Tibial nerve (tissue), 4 donors: Measurements from ENCODE around the gene PFKFB4. TPM values are rescaled to one million over a fixed set of nuclear protein-coding genes. Genes with fewer than 3 reads are reported as not detected.

Experiments used
- DNase-seq, 2 donors: peaks; one replicate each; pipeline ENCODE4 v3.0.0-alpha.2; 2019; ENCODE audit warnings: low spot score in 2 of 2
- H3K27ac ChIP-seq, 4 donors: fragments of 200-600 bp; sonication (generic) in 3 of 4; one replicate each; pipeline ENCODE4 v1.5.1; 2017 to 2019; ENCODE audit warnings: mild to moderate bottlenecking in 1 of 4
- H3K27me3 ChIP-seq, 2 donors: fragments of 200-600 bp; sonication (generic) in 1 of 2; one replicate each; pipeline versions ENCODE4 v1.5.1 to v1.6.0; 2017 to 2019
- H3K36me3 ChIP-seq, 3 donors: fragments of 200-600 bp; sonication (generic); one replicate each; pipeline ENCODE4 v1.5.1; 2018 to 2019
- H3K4me1 ChIP-seq, 4 donors: fragments of 200-600 bp; sonication (generic) in 3 of 4; one replicate each; pipeline ENCODE4 v1.5.1; 2017 to 2019
- H3K4me3 ChIP-seq, 4 donors: fragments of 200-600 bp; sonication (generic) in 3 of 4; one replicate each; pipeline ENCODE4 v1.5.1; 2017 to 2019; ENCODE audit warnings: mild to moderate bottlenecking in 1 of 4, moderate library complexity in 1 of 4
- H3K9me3 ChIP-seq, 4 donors: fragments of 200-600 bp; sonication (generic) in 3 of 4; one replicate each; pipeline ENCODE4 v1.5.1; 2017 to 2019
- CTCF ChIP-seq, 5 experiments: fragments of 200-600 bp in 3 of 5; fragments of 450-650 bp in 2 of 5; sonication (generic) in 3 of 5; IDR thresholded peaks; one replicate each; pipeline ENCODE4 v1.5.1; 2016 to 2019; ENCODE audit warnings: antibody characterized with exemption in 5 of 5, mild to moderate bottlenecking in 3 of 5, moderate library complexity in 2 of 5
- EP300 ChIP-seq, 2 donors: sonication (generic); formaldehyde crosslinking; IDR thresholded peaks; one replicate each; pipeline ENCODE4 v1.6.1; 2017; ENCODE audit warnings: antibody characterized with exemption in 2 of 2, mild to moderate bottlenecking in 1 of 2
- POLR2A ChIP-seq, 2 donors: fragments of 450-650 bp; IDR thresholded peaks; one replicate each; pipeline ENCODE4 v1.6.1; 2017; ENCODE audit warnings: antibody characterized with exemption in 2 of 2, mild to moderate bottlenecking in 2 of 2, moderate library complexity in 2 of 2
- WGBS, 2 donors: methylation state at CpG; one replicate each; pipeline ENCODE4 v1.1.5; 2018; 5-methylcytosine and 5-hydroxymethylcytosine counted together
- total RNA-seq, 4 donors: library from RNA; depleted of rRNA; stranded (reverse); fragments of >200 nt; gene quantifications; one replicate each; pipeline ENCODE4 v1.1.0, GENCODE V29; 2016

Gene PFKFB4
- total RNA-seq, 4 donors from 2014 or later: 2.2 to 9.0 (median 7.6) TPM

GRCh38 chr3:48564667-48565066, 8.1 kb upstream of the PFKFB4 start:
- 75% methylated on average over 11 of the region's 11 CpGs for WGBS, 2 donors
- DNase-seq: no peak
- no peaks in the 10 kb centered on the region for H3K36me3 ChIP-seq
- TF ChIP-seq CTCF (IDR thresholded peaks at IDR 0.05): no peak
- TF ChIP-seq POLR2A (IDR thresholded peaks at IDR 0.05): no peak
- no peak for TF ChIP-seq EP300 (IDR thresholded peaks at IDR 0.05)
- H3K27ac ChIP-seq: peak overlapping the region in 3 of 4 donors; percentile 40 to 92 (median 84)
- no peak overlapping the region for H3K4me3 ChIP-seq
- no peaks in the 10 kb centered on the region for H3K9me3 ChIP-seq
- peaks cover 0 to 57% (median 22%) of the 10 kb centered on the region in 4 donors for H3K4me1 ChIP-seq
- H3K27me3 ChIP-seq: no peaks in the 10 kb centered on the region

- no peaks in the 10 kb centered on the region for H3K9me3 ChIP-seq
- TF ChIP-seq POLR2A (IDR thresholded peaks at IDR 0.05) (no peak), EP300 (IDR thresholded peaks at IDR 0.05) (peak in 1 of 2 donors; percentile 51)
- WGBS, 2 donors: 49 to 52% methylated on average over 9 to 10 of the region's 10 CpGs
- DNase-seq: peak; percentile 22 to 28
- H3K27me3 ChIP-seq: no peaks in the 10 kb centered on the region
- H3K4me1 ChIP-seq: peaks cover 0 to 64% (median 22%) of the 10 kb centered on the region in 4 donors
- no peak overlapping the region for H3K4me3 ChIP-seq
- no peaks in the 10 kb centered on the region for H3K36me3 ChIP-seq
- peak overlapping the region in 3 of 4 donors; percentile 40 to 92 (median 84) for H3K27ac ChIP-seq
Measured at GRCh38 chr3:48564022-48564421, 7.4 kb upstream of the PFKFB4 start.

- Histone ChIP-seq H3K36me3 (no peaks in the 10 kb centered on the region), H3K4me3 (no peak within 1 kb of the TSS), H3K9me3 (no peaks in the 10 kb centered on the region), H3K4me1 (peaks cover 0 to 69% (median 25%) of the 10 kb centered on the region in 4 donors), H3K27ac (peak within 1 kb of the TSS in 3 of 4 donors; percentile 51 to 92 (median 84)), H3K27me3 (no peaks in the 10 kb centered on the region)
- TF ChIP-seq CTCF (IDR thresholded peaks at IDR 0.05) (no peak), POLR2A (IDR thresholded peaks at IDR 0.05) (no peak), EP300 (IDR thresholded peaks at IDR 0.05) (no peak)
- WGBS, 2 donors: 45 to 53% methylated on average over 6 of the region's 6 CpGs
- DNase-seq: no peak
Measured at GRCh38 chr3:48563382-48563918, 6.8 kb upstream of the PFKFB4 start, which contains the start of gene UCN2. Gene UCN2, minus strand, starts transcription at chr3:48563781. Its CDS starts 657 bp downstream, at chr3:48563124.

GRCh38 chr3:48562367-48563095, 5.9 kb upstream of the PFKFB4 start:
- Histone ChIP-seq H3K36me3 (no peaks in the 10 kb centered on the region), H3K4me3 (no peak overlapping the region), H3K27me3 (no peaks in the 10 kb centered on the region), H3K4me1 (peaks cover 0 to 78% (median 31%) of the 10 kb centered on the region in 4 donors), H3K9me3 (no peaks in the 10 kb centered on the region), H3K27ac (peak overlapping the region in 2 of 4 donors; percentile 84 to 92)
- 87% methylated on average over 12 to 20 of the region's 20 CpGs for WGBS, 2 donors
- TF ChIP-seq EP300 (IDR thresholded peaks at IDR 0.05) (no peak), CTCF (IDR thresholded peaks at IDR 0.05) (no peak), POLR2A (IDR thresholded peaks at IDR 0.05) (no peak)
- DNase-seq: no peak

GRCh38 chr3:48561045-48561736, 4.6 kb upstream of the PFKFB4 start:
- Histone ChIP-seq H3K9me3 (no peaks in the 10 kb centered on the region), H3K27ac (peak overlapping the region; percentile 21 to 92 (median 52)), H3K27me3 (no peaks in the 10 kb centered on the region), H3K4me3 (peak overlapping the region in 1 of 4 donors; percentile 32), H3K36me3 (no peaks in the 10 kb centered on the region), H3K4me1 (peaks cover 0 to 84% (median 40%) of the 10 kb centered on the region in 4 donors)
- peak in 1 of 2 donors; percentile 30 for DNase-seq
- TF ChIP-seq EP300 (IDR thresholded peaks at IDR 0.05): no peak
- peak in 2 of 5 experiments; percentile 29 to 41 for TF ChIP-seq CTCF (IDR thresholded peaks at IDR 0.05)
- 29% methylated on average over 21 of the region's 21 CpGs for WGBS, 2 donors
